ENCODE data around the gene PARP16.
A peak's percentile ranks its signal among the peaks of the same experiment; 100 is the strongest.

The PARP16 gene

DNA sequence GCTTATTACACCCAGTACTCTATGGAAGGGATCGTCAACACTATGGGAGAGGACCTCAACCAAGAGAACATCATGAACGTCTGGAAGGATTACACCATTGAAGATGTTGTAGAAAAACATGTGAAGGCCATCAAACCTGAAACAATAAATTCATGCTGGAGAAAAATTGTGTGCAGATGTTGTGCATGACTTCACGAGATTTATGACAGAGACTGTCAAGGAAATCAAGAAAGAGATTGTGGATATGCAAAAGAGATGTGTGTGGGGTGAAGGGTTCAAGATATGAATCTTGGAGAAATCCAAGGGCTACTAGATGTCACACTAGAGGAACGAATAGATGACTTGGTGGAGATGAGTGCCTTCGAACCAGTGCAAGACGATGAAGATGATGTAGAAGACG lies 3.5 kb upstream of the PARP16 start:
- Histone ChIP-seq H3K4me1 (ENCODE audit: control insufficient read depth, insufficient read depth, low read length) (no peaks in the 10 kb centered on the region; the same call in none of the 2 replicates), H3K9me3 (ENCODE audit: control insufficient read depth, insufficient read depth, low read depth, low read length) (no peaks in the 10 kb centered on the region), H3K27ac (ENCODE audit: extremely low read depth, low read depth, low read length) (no peak overlapping the region), H3K36me3 (ENCODE audit: control insufficient read depth in 2 of 2, insufficient read depth in 1 of 2, low read length in 2 of 2) (no peaks in the 10 kb centered on the region), H3K4me3 (ENCODE audit: low read depth, low read length) (no peak overlapping the region)
- ChIA-PET CTCF (interaction anchor here (1.5 kb wide), 1 partner anchor 15 kb away, joined by 6 read pairs; the partner anchor contains the start of gene RNU5B-1), POLR2A (interaction anchor here (1.8 kb wide), 1 partner anchor 15 kb away, joined by 8 read pairs; the partner anchor contains the start of gene RNU5B-1)
- no peak for TF ChIP-seq ZNF214 (tag by site-specific recombination; IDR thresholded peaks at IDR 0.05; ENCODE audit: borderline replicate concordance)
- TF ChIP-seq ZNF221 (tag by site-specific recombination; IDR thresholded peaks at IDR 0.05; ENCODE audit: borderline replicate concordance), result no peak
- TF ChIP-seq BCL11A (tag by site-specific recombination; IDR thresholded peaks at IDR 0.05; ENCODE audit: low read depth), result no peak
- no peak for TF ChIP-seq ZNF777 (tag by site-specific recombination; IDR thresholded peaks at IDR 0.05; ENCODE audit: borderline replicate concordance)
- TF ChIP-seq ZNF148 (tag by site-specific recombination; IDR thresholded peaks at IDR 0.05; ENCODE audit: borderline replicate concordance), result no peak
- TF ChIP-seq GLI2 (tag by site-specific recombination; IDR thresholded peaks at IDR 0.05; ENCODE audit: borderline replicate concordance, low read depth), result no peak
- no peak for TF ChIP-seq ZNF560 (tag by site-specific recombination; IDR thresholded peaks at IDR 0.05; ENCODE audit: borderline replicate concordance)
- TF ChIP-seq ZNF266 (tag by site-specific recombination; IDR thresholded peaks at IDR 0.05; ENCODE audit: low read depth), result no peak
- TF ChIP-seq ZNF239 (tag by site-specific recombination; IDR thresholded peaks at IDR 0.05), result no peak
- TF ChIP-seq MYNN (tag by site-specific recombination; IDR thresholded peaks at IDR 0.05; ENCODE audit: borderline replicate concordance), result no peak
- TF ChIP-seq ZBTB21 (tag by site-specific recombination; IDR thresholded peaks at IDR 0.05), result no peak
- no peak for TF ChIP-seq ZSCAN30 (tag by site-specific recombination; IDR thresholded peaks at IDR 0.05)
- no peak for TF ChIP-seq ZNF623 (tag by site-specific recombination; IDR thresholded peaks at IDR 0.05)
- no peak for TF ChIP-seq ZNF274 (IDR thresholded peaks at IDR 0.05; ENCODE audit: low read length)
- no peak for TF ChIP-seq ZNF274 (tag by site-specific recombination; IDR thresholded peaks at IDR 0.05; ENCODE audit: borderline replicate concordance)

GRCh38 chr15:65289261-65289854 lies 2.7 kb upstream of the PARP16 start:
- Histone ChIP-seq H3K36me3 (ENCODE audit: control insufficient read depth in 2 of 2, insufficient read depth in 1 of 2, low read length in 2 of 2) (no peaks in the 10 kb centered on the region; a peak in 1 of 3 replicates), H3K4me1 (ENCODE audit: control insufficient read depth, insufficient read depth, low read length) (no peaks in the 10 kb centered on the region; the same call in none of the 2 replicates), H3K27ac (ENCODE audit: extremely low read depth, low read depth, low read length) (no peak overlapping the region), H3K9me3 (ENCODE audit: control insufficient read depth, insufficient read depth, low read depth, low read length) (no peaks in the 10 kb centered on the region), H3K4me3 (ENCODE audit: low read depth, low read length) (no peak overlapping the region)
- TF ChIP-seq ZNF362 (tag by site-specific recombination; IDR thresholded peaks at IDR 0.05), result peak; percentile 94
- TF ChIP-seq ZNF121 (tag by site-specific recombination; IDR thresholded peaks at IDR 0.05), result peak; percentile 84
- TF ChIP-seq, protein P1, sequence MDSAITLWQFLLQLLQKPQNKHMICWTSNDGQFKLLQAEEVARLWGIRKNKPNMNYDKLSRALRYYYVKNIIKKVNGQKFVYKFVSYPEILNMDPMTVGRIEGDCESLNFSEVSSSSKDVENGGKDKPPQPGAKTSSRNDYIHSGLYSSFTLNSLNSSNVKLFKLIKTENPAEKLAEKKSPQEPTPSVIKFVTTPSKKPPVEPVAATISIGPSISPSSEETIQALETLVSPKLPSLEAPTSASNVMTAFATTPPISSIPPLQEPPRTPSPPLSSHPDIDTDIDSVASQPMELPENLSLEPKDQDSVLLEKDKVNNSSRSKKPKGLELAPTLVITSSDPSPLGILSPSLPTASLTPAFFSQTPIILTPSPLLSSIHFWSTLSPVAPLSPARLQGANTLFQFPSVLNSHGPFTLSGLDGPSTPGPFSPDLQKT (IDR thresholded peaks at IDR 0.05; ENCODE audit: borderline replicate concordance, low read depth, low read length), result no peak
- ChIA-PET CTCF (interaction anchor here (0.7 to 1.5 kb wide), 2 partner anchors 15 to 491 kb away, joined by 3 to 6 read pairs; partner anchors contain the start of gene RNU5B-1), POLR2A (interaction anchor here (2.4 kb wide), 1 partner anchor 15 kb away, joined by 11 read pairs; the partner anchor contains the start of gene RNU5B-1)
